Liver (tissue), 9 donors: ENCODE data around the gene RTN4. TPM values are rescaled to one million over a fixed set of nuclear protein-coding genes. Genes with fewer than 3 reads are reported as not detected.

Source experiments
- DNase-seq: peaks from one replicate; pipeline ENCODE4 v3.0.0-alpha.2; 2017; ENCODE audit warnings: low spot score
- H3K27ac ChIP-seq, 2 donors: one replicate each; pipeline ENCODE4 v1.7.0; 2013; ENCODE audit warnings: inconsistent platforms in 2 of 2, low read length in 2 of 2, control low read depth in 1 of 2, low read depth in 1 of 2, mild to moderate bottlenecking in 1 of 2
- H3K27me3 ChIP-seq, 4 donors: one replicate each; pipeline versions ENCODE4 v1.6.1 to v1.7.0; 2013; ENCODE audit warnings: low read length in 3 of 4, inconsistent platforms in 1 of 4, mild to moderate bottlenecking in 1 of 4, moderate library complexity in 1 of 4; ENCODE audit not compliant: control insufficient read depth in 4 of 4, insufficient read depth in 4 of 4
- H3K36me3 ChIP-seq, 4 donors: one replicate each; pipeline versions ENCODE4 v1.6.1 to v1.7.0; 2013; ENCODE audit warnings: low read length in 3 of 4, mild to moderate bottlenecking in 3 of 4, low read depth in 1 of 4, moderate library complexity in 1 of 4; ENCODE audit not compliant: control insufficient read depth in 4 of 4, insufficient read depth in 3 of 4
- H3K4me1 ChIP-seq, 4 donors: one replicate each; pipeline versions ENCODE4 v1.6.1 to v1.7.0; 2013; ENCODE audit warnings: low read length in 3 of 4, mild to moderate bottlenecking in 3 of 4, moderate library complexity in 1 of 4; ENCODE audit not compliant: control insufficient read depth in 4 of 4, insufficient read depth in 4 of 4
- H3K4me3 ChIP-seq, 3 donors: one replicate each; pipeline versions ENCODE4 v1.6.1 to v1.7.0; 2013; ENCODE audit warnings: low read length in 3 of 3, control low read depth in 1 of 3, low read depth in 1 of 3, mild to moderate bottlenecking in 1 of 3
- H3K9ac ChIP-seq, 2 donors: one replicate each; pipeline ENCODE4 v1.7.0; 2013; ENCODE audit warnings: low read length in 2 of 2, mild to moderate bottlenecking in 2 of 2, moderate library complexity in 2 of 2, control low read depth in 1 of 2, low read depth in 1 of 2
- H3K9me3 ChIP-seq, 4 donors: one replicate each; pipeline versions ENCODE4 v1.6.1 to v1.7.0; 2013; ENCODE audit warnings: low read length in 3 of 4; ENCODE audit not compliant: control insufficient read depth in 4 of 4
- EGR1 ChIP-seq, 2 donors: IDR thresholded peaks; 2 replicates each; pipeline ENCODE4 v1.6.1; 2016 to 2018; ENCODE audit warnings: antibody characterized with exemption in 2 of 2, low read depth in 2 of 2
- FOXA1 ChIP-seq: IDR thresholded peaks from 2 replicates; pipeline ENCODE4 v1.6.1; 2016; ENCODE audit warnings: antibody characterized with exemption
- FOXA2 ChIP-seq: IDR thresholded peaks from 2 replicates; pipeline ENCODE4 v1.6.1; 2016; ENCODE audit warnings: antibody characterized with exemption
- GABPA ChIP-seq, 2 donors: IDR thresholded peaks in 1 of 2; conservative IDR thresholded peaks in 1 of 2; 2 replicates each; pipeline ENCODE4 v1.6.1; 2016; ENCODE audit warnings: antibody characterized with exemption in 2 of 2, mild to moderate bottlenecking in 1 of 2, moderate library complexity in 1 of 2
- HNF4A ChIP-seq, 2 donors: conservative IDR thresholded peaks; 2 replicates each; pipeline ENCODE4 v1.6.1; 2016; ENCODE audit warnings: antibody characterized with exemption in 2 of 2, mild to moderate bottlenecking in 2 of 2
- HNF4G ChIP-seq: IDR thresholded peaks from 2 replicates; pipeline ENCODE4 v1.6.1; 2016; ENCODE audit warnings: antibody characterized with exemption
- JUND ChIP-seq, 2 donors: IDR thresholded peaks; 2 replicates each; pipeline ENCODE4 v1.6.1; 2016; ENCODE audit warnings: antibody characterized with exemption in 2 of 2
- NR2F2 ChIP-seq: IDR thresholded peaks from 2 replicates; pipeline ENCODE4 v1.6.1; 2016; ENCODE audit warnings: antibody characterized with exemption
- RAD21 ChIP-seq, 2 donors: IDR thresholded peaks; 2 replicates each; pipeline ENCODE4 v1.6.1; 2016; ENCODE audit warnings: antibody characterized with exemption in 2 of 2, mild to moderate bottlenecking in 2 of 2
- RXRA ChIP-seq, 2 donors: IDR thresholded peaks; 2 replicates each; pipeline ENCODE4 v1.6.1; 2017 to 2018; ENCODE audit warnings: antibody characterized with exemption in 2 of 2, mild to moderate bottlenecking in 1 of 2
- SP1 ChIP-seq: IDR thresholded peaks from 2 replicates; pipeline ENCODE4 v1.6.1; 2018; ENCODE audit warnings: antibody characterized with exemption, mild to moderate bottlenecking
- TAF1 ChIP-seq: conservative IDR thresholded peaks from 2 replicates; pipeline ENCODE4 v1.6.1; 2016; ENCODE audit warnings: antibody characterized with exemption, mild to moderate bottlenecking
- YY1 ChIP-seq: IDR thresholded peaks from 2 replicates; pipeline ENCODE4 v1.6.1; 2016; ENCODE audit warnings: antibody characterized with exemption, mild to moderate bottlenecking
- WGBS: extraction: QIAGEN DNeasy Blood & Tissue Kit; methylation state at CpG from one replicate; pipeline ENCODE4 v1.1.7; 2013; 5-methylcytosine and 5-hydroxymethylcytosine counted together
- polyA plus RNA-seq, 2 donors: library from polyadenylated mRNA; stranded (reverse) in 1 of 2; unstranded in 1 of 2; fragments of 200-250 nt in 1 of 2; fragments of >200 nt in 1 of 2; fragmentation: Nextera tagmentation in 1 of 2; extraction: Ambion mirVana in 1 of 2; gene quantifications; one replicate each; pipeline versions ENCODE4 v1.2.1 to v1.2.3, GENCODE V29; 2013 to 2015
- total RNA-seq, 2 donors: library from RNA; depleted of rRNA; stranded (reverse); fragments of >200 nt; gene quantifications; one replicate each; pipeline ENCODE4 v1.2.3, GENCODE V29; 2014
- TF ChIP-seq, protein P1 (sequence below): IDR thresholded peaks from 2 replicates; pipeline ENCODE4 v1.6.1; 2016; ENCODE audit warnings: antibody characterized with exemption
- TF ChIP-seq, protein P2 (sequence below): fragments of 150-350 bp; IDR thresholded peaks from 2 replicates; pipeline ENCODE4 v1.5.1; 2017; ENCODE audit warnings: improper control_type of control experiment, low read depth, low read length; ENCODE audit not compliant: missing input control
- TF ChIP-seq, protein P3 (sequence below): IDR thresholded peaks from 2 replicates; pipeline ENCODE4 v1.6.1; 2016; ENCODE audit warnings: antibody characterized with exemption, mild to moderate bottlenecking
- TF ChIP-seq, protein P4 (sequence below): IDR thresholded peaks from 2 replicates; pipeline ENCODE4 v1.6.1; 2016; ENCODE audit warnings: antibody characterized with exemption
- TF ChIP-seq, protein P5 (sequence below): IDR thresholded peaks from 2 replicates; pipeline ENCODE4 v1.6.1; 2016; ENCODE audit warnings: antibody characterized with exemption
- donor health status: healthy.
- donor health status: healthy.
- donor health status: healthy.
- donor health status: healthy.
- donor health status: healthy.

The RTN4 gene
- total and polyA plus RNA-seq, 4 donors = 73.5 to 348 (median 151) TPM

DNA sequence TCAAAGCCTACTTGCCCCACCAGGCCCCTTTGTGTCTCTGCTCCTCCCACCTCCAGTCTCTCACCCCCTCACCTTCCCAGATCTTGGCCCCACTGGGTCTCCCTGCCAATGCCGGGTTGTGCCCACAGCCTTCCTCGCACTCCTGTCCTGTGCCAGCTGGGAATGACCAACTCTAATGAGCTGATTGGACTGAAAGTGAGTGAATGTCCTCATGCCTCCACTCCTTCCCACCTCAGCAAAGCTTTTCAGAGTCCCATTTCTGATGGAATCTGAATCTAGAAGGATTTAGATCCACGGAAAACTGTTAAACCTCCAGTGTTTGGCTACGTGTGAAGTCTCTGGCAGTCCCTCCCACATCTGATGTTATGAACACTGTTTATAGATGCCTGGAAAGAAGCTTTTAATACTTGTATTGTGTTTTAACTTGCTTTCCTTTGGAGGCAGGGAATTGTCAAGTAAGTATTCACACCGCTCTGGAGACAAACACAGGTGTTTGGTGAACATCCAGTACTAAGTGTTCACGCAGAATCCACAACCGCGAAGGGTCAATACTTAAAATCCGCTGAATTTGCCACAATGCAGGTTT is 103.9 kb downstream of the RTN4 start:
- no peaks in the 10 kb centered on the region for H3K27me3 ChIP-seq
- H3K4me1 ChIP-seq = peaks cover 0 to 2% (median 0%) of the 10 kb centered on the region in 4 donors
- no peaks in the 10 kb centered on the region for H3K9me3 ChIP-seq
- H3K27ac ChIP-seq = no peak overlapping the region
- 91% methylated on average over 9 of the region's 9 CpGs for WGBS
- H3K9ac ChIP-seq = no peak overlapping the region
- H3K36me3 ChIP-seq = no peaks in the 10 kb centered on the region
- H3K4me3 ChIP-seq = no peak overlapping the region
- DNase-seq = no peak
- TF ChIP-seq FOXA2 = no peak
- no peak for TF ChIP-seq FOXA1
- TF ChIP-seq, protein P1, sequence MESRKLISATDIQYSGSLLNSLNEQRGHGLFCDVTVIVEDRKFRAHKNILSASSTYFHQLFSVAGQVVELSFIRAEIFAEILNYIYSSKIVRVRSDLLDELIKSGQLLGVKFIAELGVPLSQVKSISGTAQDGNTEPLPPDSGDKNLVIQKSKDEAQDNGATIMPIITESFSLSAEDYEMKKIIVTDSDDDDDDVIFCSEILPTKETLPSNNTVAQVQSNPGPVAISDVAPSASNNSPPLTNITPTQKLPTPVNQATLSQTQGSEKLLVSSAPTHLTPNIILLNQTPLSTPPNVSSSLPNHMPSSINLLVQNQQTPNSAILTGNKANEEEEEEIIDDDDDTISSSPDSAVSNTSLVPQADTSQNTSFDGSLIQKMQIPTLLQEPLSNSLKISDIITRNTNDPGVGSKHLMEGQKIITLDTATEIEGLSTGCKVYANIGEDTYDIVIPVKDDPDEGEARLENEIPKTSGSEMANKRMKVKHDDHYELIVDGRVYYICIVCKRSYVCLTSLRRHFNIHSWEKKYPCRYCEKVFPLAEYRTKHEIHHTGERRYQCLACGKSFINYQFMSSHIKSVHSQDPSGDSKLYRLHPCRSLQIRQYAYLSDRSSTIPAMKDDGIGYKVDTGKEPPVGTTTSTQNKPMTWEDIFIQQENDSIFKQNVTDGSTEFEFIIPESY = no peak
- no peak for TF ChIP-seq GABPA (IDR thresholded peaks at IDR 0.05 in 1 of 2, conservative IDR thresholded peaks at IDR 0.05 in 1 of 2)
- TF ChIP-seq, protein P2, sequence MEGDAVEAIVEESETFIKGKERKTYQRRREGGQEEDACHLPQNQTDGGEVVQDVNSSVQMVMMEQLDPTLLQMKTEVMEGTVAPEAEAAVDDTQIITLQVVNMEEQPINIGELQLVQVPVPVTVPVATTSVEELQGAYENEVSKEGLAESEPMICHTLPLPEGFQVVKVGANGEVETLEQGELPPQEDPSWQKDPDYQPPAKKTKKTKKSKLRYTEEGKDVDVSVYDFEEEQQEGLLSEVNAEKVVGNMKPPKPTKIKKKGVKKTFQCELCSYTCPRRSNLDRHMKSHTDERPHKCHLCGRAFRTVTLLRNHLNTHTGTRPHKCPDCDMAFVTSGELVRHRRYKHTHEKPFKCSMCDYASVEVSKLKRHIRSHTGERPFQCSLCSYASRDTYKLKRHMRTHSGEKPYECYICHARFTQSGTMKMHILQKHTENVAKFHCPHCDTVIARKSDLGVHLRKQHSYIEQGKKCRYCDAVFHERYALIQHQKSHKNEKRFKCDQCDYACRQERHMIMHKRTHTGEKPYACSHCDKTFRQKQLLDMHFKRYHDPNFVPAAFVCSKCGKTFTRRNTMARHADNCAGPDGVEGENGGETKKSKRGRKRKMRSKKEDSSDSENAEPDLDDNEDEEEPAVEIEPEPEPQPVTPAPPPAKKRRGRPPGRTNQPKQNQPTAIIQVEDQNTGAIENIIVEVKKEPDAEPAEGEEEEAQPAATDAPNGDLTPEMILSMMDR = no peak
- TF ChIP-seq HNF4A (conservative IDR thresholded peaks at IDR 0.05) = no peak
- TF ChIP-seq, protein P3, sequence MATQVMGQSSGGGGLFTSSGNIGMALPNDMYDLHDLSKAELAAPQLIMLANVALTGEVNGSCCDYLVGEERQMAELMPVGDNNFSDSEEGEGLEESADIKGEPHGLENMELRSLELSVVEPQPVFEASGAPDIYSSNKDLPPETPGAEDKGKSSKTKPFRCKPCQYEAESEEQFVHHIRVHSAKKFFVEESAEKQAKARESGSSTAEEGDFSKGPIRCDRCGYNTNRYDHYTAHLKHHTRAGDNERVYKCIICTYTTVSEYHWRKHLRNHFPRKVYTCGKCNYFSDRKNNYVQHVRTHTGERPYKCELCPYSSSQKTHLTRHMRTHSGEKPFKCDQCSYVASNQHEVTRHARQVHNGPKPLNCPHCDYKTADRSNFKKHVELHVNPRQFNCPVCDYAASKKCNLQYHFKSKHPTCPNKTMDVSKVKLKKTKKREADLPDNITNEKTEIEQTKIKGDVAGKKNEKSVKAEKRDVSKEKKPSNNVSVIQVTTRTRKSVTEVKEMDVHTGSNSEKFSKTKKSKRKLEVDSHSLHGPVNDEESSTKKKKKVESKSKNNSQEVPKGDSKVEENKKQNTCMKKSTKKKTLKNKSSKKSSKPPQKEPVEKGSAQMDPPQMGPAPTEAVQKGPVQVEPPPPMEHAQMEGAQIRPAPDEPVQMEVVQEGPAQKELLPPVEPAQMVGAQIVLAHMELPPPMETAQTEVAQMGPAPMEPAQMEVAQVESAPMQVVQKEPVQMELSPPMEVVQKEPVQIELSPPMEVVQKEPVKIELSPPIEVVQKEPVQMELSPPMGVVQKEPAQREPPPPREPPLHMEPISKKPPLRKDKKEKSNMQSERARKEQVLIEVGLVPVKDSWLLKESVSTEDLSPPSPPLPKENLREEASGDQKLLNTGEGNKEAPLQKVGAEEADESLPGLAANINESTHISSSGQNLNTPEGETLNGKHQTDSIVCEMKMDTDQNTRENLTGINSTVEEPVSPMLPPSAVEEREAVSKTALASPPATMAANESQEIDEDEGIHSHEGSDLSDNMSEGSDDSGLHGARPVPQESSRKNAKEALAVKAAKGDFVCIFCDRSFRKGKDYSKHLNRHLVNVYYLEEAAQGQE = no peak
- TF ChIP-seq NR2F2 = no peak
- TF ChIP-seq JUND (IDR thresholded peaks at IDR 0.05) = no peak
- TF ChIP-seq RXRA (IDR thresholded peaks at IDR 0.05) = no peak
- no peak for TF ChIP-seq HNF4G
- no peak for TF ChIP-seq RAD21 (IDR thresholded peaks at IDR 0.05)
- TF ChIP-seq SP1 = no peak
- no peak for TF ChIP-seq EGR1 (IDR thresholded peaks at IDR 0.05; ENCODE audit: low read depth in 2 of 2)
- TF ChIP-seq YY1 = no peak
- TF ChIP-seq, protein P4, sequence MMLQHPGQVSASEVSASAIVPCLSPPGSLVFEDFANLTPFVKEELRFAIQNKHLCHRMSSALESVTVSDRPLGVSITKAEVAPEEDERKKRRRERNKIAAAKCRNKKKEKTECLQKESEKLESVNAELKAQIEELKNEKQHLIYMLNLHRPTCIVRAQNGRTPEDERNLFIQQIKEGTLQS = no peak
- TF ChIP-seq TAF1 = no peak
- TF ChIP-seq, protein P5, sequence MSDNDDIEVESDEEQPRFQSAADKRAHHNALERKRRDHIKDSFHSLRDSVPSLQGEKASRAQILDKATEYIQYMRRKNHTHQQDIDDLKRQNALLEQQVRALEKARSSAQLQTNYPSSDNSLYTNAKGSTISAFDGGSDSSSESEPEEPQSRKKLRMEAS = no peak
